Measurements from ENCODE around the gene BAIAP2. TPM values are rescaled to one million over a fixed set of nuclear protein-coding genes. Genes with fewer than 3 reads are reported as not detected.

BAIAP2 gene
- total RNA-seq, 1 donor from 2014 or later, result 51.4 TPM

DNA sequence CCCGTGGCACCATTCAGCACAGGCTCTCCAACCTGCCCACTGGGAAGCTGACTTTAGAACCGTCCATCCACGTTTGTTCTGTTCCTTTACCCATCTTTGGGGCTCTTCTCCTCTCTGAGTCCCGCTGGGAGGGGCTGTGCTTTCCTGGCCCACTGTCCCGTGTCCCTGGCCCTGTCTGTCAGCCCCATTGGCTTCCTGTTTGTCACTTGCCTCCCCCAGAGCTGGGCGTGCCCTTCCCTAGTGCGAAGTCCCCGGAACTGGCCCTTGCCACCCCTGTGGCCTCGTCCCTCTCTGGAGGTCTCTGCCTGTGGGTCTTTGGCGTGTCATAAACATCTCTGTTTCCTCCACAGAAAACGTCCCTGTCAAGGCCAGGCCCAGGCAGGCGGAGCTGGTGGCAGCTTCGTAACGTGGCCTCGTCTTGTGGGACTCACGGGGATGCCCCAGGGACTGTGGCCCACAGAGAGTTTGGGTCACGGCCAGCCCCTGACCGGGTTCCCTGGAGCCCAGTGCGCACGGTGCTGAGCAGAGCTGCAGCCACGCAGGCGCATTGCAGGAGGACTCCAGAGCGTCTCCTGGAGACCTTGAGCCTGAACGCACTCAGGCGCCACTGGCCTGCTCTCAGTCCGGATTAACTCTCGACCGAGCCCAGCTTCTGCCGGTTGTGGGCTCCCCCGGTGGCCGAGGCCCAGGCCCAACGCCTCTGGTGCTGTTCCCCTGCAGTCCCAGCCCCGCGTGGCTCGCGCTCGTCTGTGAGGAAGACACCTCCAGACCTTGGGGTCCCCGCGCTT, 36.0 kb upstream of the BAIAP2 start:
- Mint-ChIP-seq H3K4me1 (ENCODE audit: low read depth, unreplicated experiment) (no peaks in the 10 kb centered on the region), H3K36me3 (ENCODE audit: low read depth, unreplicated experiment) (peaks cover 8% of the 10 kb centered on the region), H3K4me3 (ENCODE audit: unreplicated experiment) (no peak overlapping the region), H3K27ac (ENCODE audit: unreplicated experiment) (no peak overlapping the region), H3K27me3 (ENCODE audit: low read depth, unreplicated experiment) (peaks cover 19% of the 10 kb centered on the region), H3K9me3 (ENCODE audit: unreplicated experiment) (no peaks in the 10 kb centered on the region)
- no peak for TF ChIP-seq EZH2 (IDR thresholded peaks at IDR 0.05; ENCODE audit: insufficient read depth, low read length)
- TF ChIP-seq, protein P1, sequence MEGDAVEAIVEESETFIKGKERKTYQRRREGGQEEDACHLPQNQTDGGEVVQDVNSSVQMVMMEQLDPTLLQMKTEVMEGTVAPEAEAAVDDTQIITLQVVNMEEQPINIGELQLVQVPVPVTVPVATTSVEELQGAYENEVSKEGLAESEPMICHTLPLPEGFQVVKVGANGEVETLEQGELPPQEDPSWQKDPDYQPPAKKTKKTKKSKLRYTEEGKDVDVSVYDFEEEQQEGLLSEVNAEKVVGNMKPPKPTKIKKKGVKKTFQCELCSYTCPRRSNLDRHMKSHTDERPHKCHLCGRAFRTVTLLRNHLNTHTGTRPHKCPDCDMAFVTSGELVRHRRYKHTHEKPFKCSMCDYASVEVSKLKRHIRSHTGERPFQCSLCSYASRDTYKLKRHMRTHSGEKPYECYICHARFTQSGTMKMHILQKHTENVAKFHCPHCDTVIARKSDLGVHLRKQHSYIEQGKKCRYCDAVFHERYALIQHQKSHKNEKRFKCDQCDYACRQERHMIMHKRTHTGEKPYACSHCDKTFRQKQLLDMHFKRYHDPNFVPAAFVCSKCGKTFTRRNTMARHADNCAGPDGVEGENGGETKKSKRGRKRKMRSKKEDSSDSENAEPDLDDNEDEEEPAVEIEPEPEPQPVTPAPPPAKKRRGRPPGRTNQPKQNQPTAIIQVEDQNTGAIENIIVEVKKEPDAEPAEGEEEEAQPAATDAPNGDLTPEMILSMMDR (IDR thresholded peaks at IDR 0.05; ENCODE audit: insufficient read depth, low read depth, low read length), result no peak
- no peak for FAIRE-seq
- Histone ChIP-seq H3K4me3 (ENCODE audit: insufficient read depth, low read depth, low read length) (no peak overlapping the region), H3K36me3 (ENCODE audit: insufficient read depth, low read length) (no peaks in the 10 kb centered on the region), H3K9me3 (ENCODE audit: insufficient read depth, low read depth, low read length) (no peaks in the 10 kb centered on the region), H3K9ac (ENCODE audit: low read length) (no peak overlapping the region), H3K27me3 (ENCODE audit: insufficient read depth, low read length) (peaks cover 5% of the 10 kb centered on the region), H3K27ac (ENCODE audit: low read depth, low read length) (no peak overlapping the region), H3K4me1 (ENCODE audit: insufficient read depth, low read length) (peaks cover 24% of the 10 kb centered on the region), H2AFZ (ENCODE audit: low read depth, low read length) (no peak overlapping the region), H3K4me2 (ENCODE audit: low read length) (no peak overlapping the region), H3K79me2 (ENCODE audit: insufficient read depth, low read length) (no peaks in the 10 kb centered on the region), H4K20me1 (ENCODE audit: insufficient read depth, low read length) (peaks cover 5% of the 10 kb centered on the region)
- no peak for DNase-seq (ENCODE audit: low read depth)

DNA sequence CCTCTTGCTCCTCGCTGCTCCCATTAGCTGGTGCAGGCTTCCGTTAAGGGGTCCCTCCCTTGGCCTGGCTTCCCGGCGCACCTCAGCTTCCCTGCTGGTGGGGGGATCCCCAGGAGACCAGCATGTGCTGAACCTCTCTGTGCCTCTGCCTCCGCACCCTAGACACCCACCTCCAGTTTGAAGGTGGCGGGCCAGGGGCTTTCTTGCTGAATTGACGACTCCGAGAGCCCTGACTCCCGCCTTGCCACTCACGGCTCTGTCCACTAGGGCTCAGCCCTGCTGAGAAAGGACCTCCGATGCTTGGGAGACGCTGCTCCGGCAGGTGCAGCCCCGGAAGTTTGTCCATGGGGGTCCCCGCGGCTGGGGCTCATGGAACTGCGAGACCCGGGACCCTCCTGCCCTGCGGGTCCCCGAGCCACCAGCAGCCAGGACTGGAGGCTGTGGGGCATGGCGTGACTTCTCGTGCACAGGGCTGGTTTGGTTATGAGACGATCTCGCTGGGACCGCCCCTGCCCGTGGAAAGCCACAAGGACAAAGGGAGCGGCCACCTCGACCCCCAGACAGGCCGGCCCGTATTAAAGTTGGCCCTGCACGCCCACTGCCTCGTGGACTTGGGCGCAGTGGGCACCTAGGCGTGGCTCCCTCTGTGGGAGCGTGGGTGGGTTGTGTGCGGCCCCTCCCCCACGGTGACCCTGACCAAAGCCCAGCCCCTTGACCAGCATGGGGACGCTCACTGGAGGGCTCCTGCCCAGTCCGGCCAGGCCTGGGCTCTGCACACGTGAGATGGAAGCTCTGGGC, 35.2 kb upstream of the BAIAP2 start:
- no peak for TF ChIP-seq EZH2 (IDR thresholded peaks at IDR 0.05; ENCODE audit: insufficient read depth, low read length)
- TF ChIP-seq, protein P1 (IDR thresholded peaks at IDR 0.05; ENCODE audit: insufficient read depth, low read depth, low read length), result no peak
- no peak overlapping the region for H3K9ac ChIP-seq (ENCODE audit: low read length)
- H2AFZ ChIP-seq (ENCODE audit: low read depth, low read length), result no peak overlapping the region
- H3K4me3 ChIP-seq (ENCODE audit: insufficient read depth, low read depth, low read length), result no peak overlapping the region
- Mint-ChIP-seq H3K27me3 (ENCODE audit: low read depth, unreplicated experiment) (peaks cover 23% of the 10 kb centered on the region), H3K4me1 (ENCODE audit: low read depth, unreplicated experiment) (no peaks in the 10 kb centered on the region), H3K9me3 (ENCODE audit: unreplicated experiment) (no peaks in the 10 kb centered on the region), H3K4me3 (ENCODE audit: unreplicated experiment) (no peak overlapping the region), H3K27ac (ENCODE audit: unreplicated experiment) (no peak overlapping the region), H3K36me3 (ENCODE audit: low read depth, unreplicated experiment) (peaks cover 8% of the 10 kb centered on the region)
- no peak overlapping the region for H3K27ac ChIP-seq (ENCODE audit: low read depth, low read length)
- no peaks in the 10 kb centered on the region for H3K79me2 ChIP-seq (ENCODE audit: insufficient read depth, low read length)
- no peak for DNase-seq (ENCODE audit: low read depth)
- no peak overlapping the region for H3K4me2 ChIP-seq (ENCODE audit: low read length)
- no peak for FAIRE-seq
- H3K36me3 ChIP-seq (ENCODE audit: insufficient read depth, low read length), result no peaks in the 10 kb centered on the region
- H4K20me1 ChIP-seq (ENCODE audit: insufficient read depth, low read length), result peaks cover 7% of the 10 kb centered on the region
- no peaks in the 10 kb centered on the region for H3K9me3 ChIP-seq (ENCODE audit: insufficient read depth, low read depth, low read length)
- peaks cover 9% of the 10 kb centered on the region for H3K27me3 ChIP-seq (ENCODE audit: insufficient read depth, low read length)
- H3K4me1 ChIP-seq (ENCODE audit: insufficient read depth, low read length), result peaks cover 24% of the 10 kb centered on the region
